Left kidney (tissue), 2 donors: Measurements from ENCODE around the gene INF2. TPM values are rescaled to one million over a fixed set of nuclear protein-coding genes. Genes with fewer than 3 reads are reported as not detected.

ENCODE experiments used
- DNase-seq: peaks from one replicate; pipeline ENCODE4 v3.0.0-alpha.2; 2013
- polyA plus RNA-seq: library from polyadenylated mRNA; unstranded; fragments of 120-200 nt; gene quantifications from one replicate; pipeline ENCODE4 v1.2.1, GENCODE V29; 2013; ENCODE audit not compliant: insufficient read length

INF2 gene
- polyA plus RNA-seq, 1 donor = 38.9 TPM

DNA sequence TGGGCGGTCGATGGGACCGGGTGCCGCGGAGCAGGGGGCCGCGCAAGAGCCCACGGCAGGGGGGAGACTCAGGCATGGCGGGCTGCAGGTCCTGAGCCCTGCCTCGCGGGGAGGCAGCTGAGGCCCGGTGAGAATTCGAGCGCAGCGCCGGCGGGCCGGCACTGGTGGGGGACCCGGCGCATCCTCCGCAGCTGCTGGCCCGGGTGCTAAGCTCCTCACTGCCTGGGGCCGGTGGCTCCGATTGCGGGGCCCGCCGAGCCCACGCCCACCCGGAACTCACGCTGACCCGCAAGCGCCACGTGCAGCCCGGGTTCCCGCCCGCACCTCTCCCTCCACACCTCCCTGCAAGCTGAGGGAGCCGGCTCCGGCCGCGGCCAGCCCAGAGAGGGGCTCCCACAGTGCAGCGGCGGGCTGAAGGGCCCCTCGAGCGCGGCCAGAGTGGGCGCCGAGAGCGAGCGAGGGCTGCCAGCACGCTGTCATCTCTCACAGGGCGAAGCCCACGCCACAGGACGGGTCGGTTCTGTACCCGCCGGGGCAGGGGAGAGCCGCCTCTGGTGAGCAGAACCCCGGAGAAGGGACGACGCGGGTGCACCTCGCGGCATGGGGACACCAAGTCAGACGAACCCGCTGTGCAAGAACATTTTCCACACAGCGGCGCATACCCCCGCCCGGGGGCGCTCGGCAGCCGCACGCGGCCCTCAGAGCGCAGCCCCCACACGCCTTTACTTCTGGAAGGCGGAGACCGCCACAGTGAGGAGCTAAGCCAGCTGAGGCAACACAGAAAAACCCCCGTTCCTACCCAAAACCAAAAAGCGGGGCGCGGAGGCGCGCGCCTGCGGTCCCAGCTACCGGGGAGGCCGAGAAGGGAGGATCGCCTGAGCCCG, 62.4 kb downstream of the INF2 start:
- DNase-seq = no peak

- no peak for DNase-seq
Observed at GRCh38 chr14:104752423-104752734, 63.0 kb downstream of the INF2 start.

- peak; percentile 99 for DNase-seq
Observed at GRCh38 chr14:104752735-104753527, 63.5 kb downstream of the INF2 start, which contains the start of gene SIVA1. TSS of gene SIVA1 (plus strand) at chr14:104753147. CDS start at chr14:104753202, 55 bp downstream.

DNA sequence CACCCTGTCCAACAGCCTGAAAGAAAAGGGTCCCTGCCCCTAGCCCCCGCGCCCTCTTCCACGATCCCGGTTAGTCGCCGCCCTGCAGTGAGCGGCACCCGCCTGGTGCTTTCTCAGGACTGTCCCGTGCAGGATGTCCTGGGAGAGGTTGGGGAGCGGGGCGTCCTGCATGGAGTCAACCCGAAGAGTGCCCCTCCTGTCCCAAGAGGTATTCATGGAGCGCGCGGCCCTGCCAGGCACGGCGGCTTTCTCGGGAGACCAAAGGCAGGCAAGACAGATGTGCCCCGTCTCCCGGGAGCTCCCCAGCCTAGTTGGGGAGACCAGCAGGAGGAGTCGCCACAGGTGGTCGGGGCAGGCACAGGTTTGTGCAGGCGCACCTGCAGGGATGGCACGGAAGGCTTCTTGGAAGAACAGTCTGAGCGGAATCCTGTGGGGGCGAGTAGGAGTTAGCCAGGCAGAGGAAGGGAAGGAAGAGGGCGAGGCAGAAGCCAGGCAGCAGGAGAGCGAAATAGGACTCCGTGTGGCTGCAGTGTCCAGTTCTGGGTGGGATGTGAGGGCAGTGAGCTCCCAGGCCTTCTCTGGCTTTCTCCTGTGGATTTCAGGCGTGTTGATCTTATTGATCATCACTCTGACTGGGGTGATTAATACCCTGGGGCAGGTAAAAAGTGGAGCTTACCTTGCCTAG, 64.3 kb downstream of the INF2 start:
- DNase-seq = no peak

DNA sequence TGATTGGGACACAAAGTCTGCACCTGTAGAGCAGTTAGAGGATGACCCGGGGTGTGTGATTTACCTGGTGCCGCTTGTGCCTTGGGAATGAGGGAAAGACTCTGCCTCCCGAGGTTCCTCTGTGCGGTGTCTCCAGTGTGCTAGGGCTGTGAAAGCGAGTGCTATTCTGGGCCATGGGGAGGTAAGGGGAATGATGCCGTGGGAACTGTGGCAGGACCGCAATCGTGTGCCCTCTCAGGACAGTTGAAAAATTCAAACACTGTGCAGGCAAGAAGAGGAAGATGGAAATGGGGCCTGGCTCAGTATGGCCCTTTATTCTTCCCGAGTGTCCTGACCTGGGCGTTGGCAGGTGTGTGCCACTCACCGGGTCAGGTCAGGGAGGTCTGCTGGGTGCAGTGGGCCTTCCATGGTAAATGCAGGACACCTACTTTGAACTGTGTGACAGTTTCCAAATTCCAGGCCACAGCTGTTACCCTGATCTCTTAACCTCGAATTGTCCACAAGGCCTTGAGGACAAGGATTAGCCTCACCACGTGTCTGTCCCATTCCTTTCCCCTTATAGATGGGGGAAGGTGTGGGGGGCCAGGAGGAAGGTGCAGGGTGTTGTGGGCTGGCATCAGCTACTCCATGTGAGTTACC, 64.9 kb downstream of the INF2 start:
- no peak for DNase-seq

DNA sequence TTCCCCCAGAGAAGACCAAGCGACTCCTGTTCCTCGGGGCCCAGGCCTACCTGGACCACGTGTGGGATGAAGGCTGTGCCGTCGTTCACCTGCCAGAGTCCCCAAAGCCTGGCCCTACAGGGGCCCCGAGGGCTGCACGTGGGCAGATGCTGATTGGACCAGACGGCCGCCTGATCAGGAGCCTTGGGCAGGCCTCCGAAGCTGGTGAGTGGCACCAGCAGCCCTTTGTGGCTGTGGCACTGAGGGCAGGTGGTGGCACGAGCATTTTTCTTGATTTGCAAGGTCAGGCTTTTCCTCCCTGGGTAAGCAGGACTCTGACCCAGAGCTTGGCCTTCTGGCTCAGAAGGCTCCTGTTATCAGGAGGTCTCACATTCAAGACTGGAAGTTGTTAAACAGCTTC, 66.2 kb downstream of the INF2 start:
- no peak for DNase-seq

- DNase-seq = no peak
Observed at GRCh38 chr14:104756477-104757237, 67.2 kb downstream of the INF2 start.

DNA sequence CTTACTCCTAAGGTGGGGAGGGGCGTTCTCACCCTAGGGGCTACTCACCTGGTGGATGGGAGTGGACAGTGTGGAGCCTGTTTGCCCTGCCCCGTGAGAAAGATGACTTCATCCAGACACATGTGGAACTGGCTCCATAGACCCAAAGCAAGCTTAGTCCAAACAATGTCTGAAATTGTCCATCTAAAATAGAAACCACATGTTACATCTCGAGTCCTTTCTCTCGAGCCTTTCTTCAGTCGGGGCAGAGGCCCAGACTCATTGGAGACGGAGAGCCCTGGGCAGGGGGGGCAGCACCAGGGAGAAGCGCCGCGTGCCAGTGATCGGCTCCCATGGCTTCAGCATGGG, 67.8 kb downstream of the INF2 start:
- no peak for DNase-seq

- no peak for DNase-seq
Observed at GRCh38 chr14:104757681-104758392, 68.4 kb downstream of the INF2 start.

- no peak for DNase-seq
Observed at GRCh38 chr14:104758981-104759969, 69.9 kb downstream of the INF2 start.

- no peak for DNase-seq
Observed at GRCh38 chr14:104765517-104765916, 76.1 kb downstream of the INF2 start.

DNA sequence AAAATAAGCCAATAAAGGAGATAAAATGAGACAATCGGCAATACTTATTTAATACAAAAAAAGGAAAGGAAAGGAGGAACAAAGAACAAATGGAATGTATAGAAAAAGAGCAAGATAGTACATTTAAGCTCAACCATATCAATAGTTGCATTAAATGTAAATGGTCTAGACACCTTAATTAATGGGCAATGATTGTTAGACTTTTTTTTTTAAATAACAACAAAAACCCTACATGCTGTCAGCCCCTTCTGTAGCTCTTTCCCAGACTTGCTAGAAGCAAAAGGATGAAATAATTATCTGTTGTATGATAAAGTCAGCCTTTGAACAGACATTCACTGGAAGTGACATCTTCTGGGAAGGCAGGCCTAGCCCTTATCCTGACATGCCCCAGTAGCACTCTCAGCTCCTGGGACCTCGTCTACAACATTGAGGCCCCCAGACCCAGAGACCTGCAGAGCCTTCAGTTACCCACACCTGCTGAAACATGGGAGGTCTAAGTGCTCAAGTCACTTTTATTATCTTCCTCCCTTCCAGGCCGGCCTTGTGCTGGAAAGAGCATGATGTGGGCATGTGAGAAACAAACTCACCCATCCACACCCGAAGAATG, 76.9 kb downstream of the INF2 start:
- no peak for DNase-seq

DNA sequence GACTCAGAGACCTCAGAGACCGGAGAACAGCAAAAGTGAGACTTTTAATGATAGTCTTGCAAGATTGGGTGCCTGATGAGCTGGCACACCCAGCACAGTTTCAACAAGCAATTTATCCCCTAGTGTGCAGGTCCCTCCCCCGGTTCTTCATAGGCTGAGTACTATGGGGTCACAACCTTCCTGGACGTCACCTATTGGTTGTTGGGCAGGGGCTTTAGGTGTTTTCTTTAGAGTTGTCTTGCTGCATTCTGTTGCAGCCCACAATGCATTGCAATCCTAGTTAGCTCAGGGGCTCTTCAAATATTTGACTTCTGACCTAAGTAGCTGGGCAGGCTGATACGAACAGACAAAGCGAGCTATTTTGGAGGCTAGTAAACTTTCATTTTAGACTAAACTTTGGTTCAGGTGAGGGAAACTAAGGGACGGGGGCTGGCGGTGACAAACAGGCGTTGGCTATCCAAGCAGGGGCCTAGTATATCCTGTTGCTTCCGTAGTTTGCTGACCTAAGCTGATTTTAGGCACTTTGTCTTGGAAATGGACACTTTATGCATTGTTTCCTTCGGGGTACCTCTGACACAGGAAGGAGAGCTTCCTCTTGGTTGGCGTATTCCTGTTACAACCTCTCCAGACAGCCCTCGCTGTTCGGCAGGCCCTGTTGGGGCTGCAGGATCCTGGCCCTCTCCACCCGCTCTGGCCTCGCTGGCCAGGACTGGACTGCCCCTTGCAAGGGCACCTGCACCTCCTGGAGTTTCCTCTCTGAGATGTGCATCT, 77.6 kb downstream of the INF2 start:
- DNase-seq = no peak

DNA sequence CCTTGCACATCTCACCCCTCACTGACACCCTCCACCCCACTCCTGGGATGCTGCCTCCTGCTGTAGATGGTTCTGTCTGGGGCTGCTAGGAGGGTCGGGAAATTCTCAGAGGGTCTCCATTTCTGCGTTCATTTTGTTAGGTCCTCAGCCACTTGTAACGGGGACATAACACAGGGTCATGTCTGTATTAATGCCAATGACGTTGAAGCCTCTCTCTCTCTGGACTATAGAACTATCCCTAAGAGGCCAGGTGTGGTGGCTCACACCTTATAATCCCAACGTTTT, 78.2 kb downstream of the INF2 start:
- DNase-seq = no peak

DNA sequence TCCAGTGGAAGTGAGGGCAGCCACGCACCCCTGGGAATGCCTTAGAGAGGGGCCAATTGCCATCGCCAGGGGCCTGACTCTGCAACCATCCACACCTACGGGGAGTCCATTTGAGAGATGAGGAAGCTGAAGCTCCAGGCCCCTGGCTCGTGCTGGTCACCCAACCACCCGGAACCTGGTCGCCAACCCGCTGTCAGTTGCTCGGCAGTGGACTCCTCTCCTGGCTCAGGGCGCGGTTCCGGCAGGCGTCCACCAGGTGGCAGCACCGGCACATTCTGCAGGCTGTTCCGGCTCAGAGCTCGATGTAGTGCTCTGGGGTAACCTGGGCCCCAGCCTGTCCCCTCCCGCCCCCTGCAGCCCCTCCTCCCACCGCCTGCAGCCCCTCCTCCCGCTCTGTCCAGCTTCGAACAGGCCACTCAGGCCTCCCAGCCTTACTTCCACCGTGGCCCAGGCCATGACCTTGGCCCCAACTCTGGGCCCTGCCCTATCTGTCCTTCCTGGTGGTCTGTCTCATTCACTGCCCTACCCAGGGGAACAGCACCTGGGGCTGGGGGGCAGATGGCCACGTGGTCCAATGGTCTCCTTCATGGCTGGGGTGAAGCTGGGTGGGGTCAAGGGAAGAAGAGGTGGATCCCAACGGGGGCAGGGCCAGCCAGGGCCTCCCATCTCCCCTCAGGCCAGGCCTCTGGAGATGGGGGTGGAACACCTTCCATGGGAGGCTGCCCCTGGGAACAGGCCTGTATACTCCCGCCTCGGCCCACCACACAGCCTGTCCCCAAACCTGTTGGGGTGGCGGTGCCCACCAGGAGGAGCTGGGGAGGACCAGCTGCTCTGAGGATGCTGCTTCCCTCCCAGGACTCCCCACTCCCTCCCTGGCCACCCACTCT, 79.3 kb downstream of the INF2 start:
- DNase-seq = peak; percentile 81

GRCh38 chr14:104769324-104770071, 80.1 kb downstream of the INF2 start:
- DNase-seq = no peak

GRCh38 chr14:104770072-104770579, 80.7 kb downstream of the INF2 start:
- no peak for DNase-seq
